Keratinocyte (primary cell): Measurements from ENCODE around the gene TMEM220. TPM values are rescaled to one million over a fixed set of nuclear protein-coding genes. Genes with fewer than 3 reads are reported as not detected.
"Not testable (repeated sequence)": the region's sequence is repeated elsewhere in the genome, so short reads cannot be mapped to it uniquely, and the experiment has no call there.

Experiments
- DNase-seq: peaks from one replicate; pipeline ENCODE4 v3.0.0-alpha.2; 2011; ENCODE audit warnings: low read depth, missing footprints, low spot score
- FAIRE-seq: peaks from 2 replicates; lab custom pipeline; 2011; peaks lifted over from hg19 to GRCh38; lab: Jason Lieb, UNC
- H2AFZ ChIP-seq: 2 replicates; pipeline ENCODE4 v1.6.0; 2012; ENCODE audit warnings: low read length, control low read depth, inconsistent platforms; ENCODE audit not compliant: control insufficient read depth
- H3K27ac ChIP-seq: 2 replicates; pipeline ENCODE4 v1.5.1; 2011; ENCODE audit warnings: low read length; ENCODE audit not compliant: control insufficient read depth, insufficient read depth
- H3K27me3 ChIP-seq: 3 replicates; pipeline ENCODE4 v1.6.0; 2011; ENCODE audit warnings: low read length; ENCODE audit not compliant: control insufficient read depth, insufficient read depth; ENCODE audit errors: extremely low read depth
- H3K36me3 ChIP-seq, 2 experiments: 2 replicates in 1 of 2; 3 replicates in 1 of 2; pipeline ENCODE4 v1.5.1; 2011; ENCODE audit warnings: low read length in 2 of 2, mild to moderate bottlenecking in 1 of 2; ENCODE audit not compliant: control insufficient read depth in 2 of 2, insufficient read depth in 2 of 2; ENCODE audit errors: extremely low read depth in 1 of 2
- H3K4me1 ChIP-seq: 3 replicates; pipeline ENCODE4 v1.5.1; 2011; ENCODE audit warnings: low read length; ENCODE audit not compliant: control insufficient read depth, insufficient read depth; ENCODE audit errors: extremely low read depth
- H3K4me2 ChIP-seq: 3 replicates; pipeline ENCODE4 v1.6.0; 2011; ENCODE audit warnings: low read depth, low read length; ENCODE audit not compliant: control insufficient read depth, insufficient read depth; ENCODE audit errors: extremely low read depth
- H3K4me3 ChIP-seq, 3 experiments: fragments of 200-600 bp in 1 of 3; sonication (generic) in 1 of 3; 2 replicates in 2 of 3; 3 replicates in 1 of 3; pipeline ENCODE4 v1.5.1; 2011 to 2016; ENCODE audit warnings: low read length in 3 of 3, mild to moderate bottlenecking in 3 of 3, control low read depth in 2 of 3, inconsistent platforms in 1 of 3, low read depth in 1 of 3, mixed read lengths in 1 of 3, mixed run types in 1 of 3, moderate library complexity in 1 of 3; ENCODE audit not compliant: control insufficient read depth in 2 of 3, insufficient read depth in 2 of 3; ENCODE audit errors: extremely low read depth in 1 of 3
- H3K79me2 ChIP-seq: 2 replicates; pipeline ENCODE4 v1.6.0; 2012; ENCODE audit warnings: low read length; ENCODE audit not compliant: control insufficient read depth, insufficient read depth
- H3K9ac ChIP-seq: 3 replicates; pipeline ENCODE4 v1.6.0; 2011; ENCODE audit warnings: low read length; ENCODE audit not compliant: control insufficient read depth, insufficient read depth; ENCODE audit errors: extremely low read depth
- H3K9me1 ChIP-seq: 3 replicates; pipeline ENCODE4 v1.6.0; 2011; ENCODE audit warnings: low read length; ENCODE audit not compliant: control insufficient read depth, insufficient read depth; ENCODE audit errors: extremely low read depth
- H3K9me3 ChIP-seq: 2 replicates; pipeline ENCODE4 v1.5.1; 2012; ENCODE audit warnings: low read depth, low read length; ENCODE audit not compliant: control insufficient read depth
- H4K20me1 ChIP-seq: 3 replicates; pipeline ENCODE4 v1.6.0; 2011; ENCODE audit warnings: low read length; ENCODE audit not compliant: control insufficient read depth, insufficient read depth; ENCODE audit errors: extremely low read depth
- CTCF ChIP-seq, 3 experiments: IDR thresholded peaks in 1 of 3; conservative IDR thresholded peaks in 1 of 3; optimal IDR thresholded peaks in 1 of 3; 2 replicates in 2 of 3; 3 replicates in 1 of 3; pipeline versions ENCODE3 to v1.5.1; 2011; ENCODE audit warnings: low read length in 3 of 3, mild to moderate bottlenecking in 3 of 3, moderate library complexity in 2 of 3, control low read depth in 1 of 3, inconsistent platforms in 1 of 3; ENCODE audit not compliant: insufficient read depth in 2 of 3; ENCODE audit errors: extremely low read depth in 1 of 3
- EZH2 ChIP-seq: IDR thresholded peaks from one replicate; pipeline ENCODE4 v1.6.1; 2012; ENCODE audit warnings: inconsistent platforms, mild to moderate bottlenecking, low read length, moderate library complexity
- dilution Hi-C: fragments of 300-500 bp; cut with MboI; formaldehyde crosslinking; loops from one replicate; pipeline ENCODE4 v1.7.0; 2020; ENCODE audit warnings: low sequenced_read_pairs; ENCODE audit not compliant: extremely low pct_ligation_motif_present
- polyA plus RNA-seq, 5 experiments: library from polyadenylated mRNA; depleted of rRNA in 3 of 5; stranded (reverse) in 3 of 5; stranded (forward) in 1 of 5; unstranded in 1 of 5; fragments of >200 nt; gene quantifications; 1 replicate in 1 of 5; 2 replicates in 3 of 5; 3 replicates in 1 of 5; pipeline versions ENCODE4 v1.2.1 to v1.2.3, GENCODE V29; 2011 to 2012; ENCODE audit warnings: missing spikeins in 2 of 5, low read depth in 1 of 5, low replicate concordance in 1 of 5

TMEM220 gene
- polyA plus RNA-seq, 1 donor (not counting 4 experiments of a cell fraction or from before 2014, with no cell fraction given): 3.3 TPM

GRCh38 chr17:10697092-10698081 lies 32.4 kb downstream of the TMEM220 start, which contains the start of the genes ADPRM and SCO1:
Gene ADPRM, plus strand, starts transcription at chr17:10697594. Its CDS starts 7,333 bp downstream, at chr17:10704927.
Gene SCO1, minus strand, starts transcription at chr17:10697533. Its CDS starts 26 bp downstream, at chr17:10697507.
- DNase-seq: peak; percentile 40
- Histone ChIP-seq H3K27ac (peak within 1 kb of the TSS; percentile 86), H3K27me3 (no peaks in the 10 kb centered on the region), H4K20me1 (no peaks in the 10 kb centered on the region), H3K9ac (peak within 1 kb of the TSS; percentile 90), H3K4me2 (peak within 1 kb of the TSS; percentile 95), H2AFZ (peak within 1 kb of the TSS; percentile 84), H3K9me3 (no peaks in the 10 kb centered on the region), H3K4me1 (peaks cover 17% of the 10 kb centered on the region), H3K79me2 (peaks cover 66% of the 10 kb centered on the region), H3K9me1 (no peaks in the 10 kb centered on the region), H3K4me3 (peak within 1 kb of the TSS; percentile 84 to 95 (median 90)), H3K36me3 (peaks cover 8 to 13% of the 10 kb centered on the region in 2 experiments)
- dilution Hi-C loops: no loop called here
- peak; percentile 77 for FAIRE-seq
- peak; percentile 36 to 50 (median 47) for TF ChIP-seq CTCF (optimal IDR thresholded peaks at IDR 0.05 in 1 of 3, IDR thresholded peaks at IDR 0.05 in 1 of 3, conservative IDR thresholded peaks at IDR 0.05 in 1 of 3; ENCODE audit: extremely low read depth in 1 of 3, insufficient read depth in 2 of 3, low read length in 3 of 3)
- no peak for TF ChIP-seq EZH2

GRCh38 chr17:10695875-10696407 lies 33.9 kb downstream of the TMEM220 start:
- Histone ChIP-seq H3K4me3 (peak overlapping the region; percentile 84 to 95 (median 90)), H3K79me2 (peaks cover 69% of the 10 kb centered on the region), H3K4me2 (peak overlapping the region; percentile 95), H3K27ac (peak overlapping the region; percentile 86), H3K9ac (peak overlapping the region; percentile 90), H3K4me1 (peaks cover 13% of the 10 kb centered on the region), H3K36me3 (peaks cover 14 to 22% of the 10 kb centered on the region in 2 experiments)
- H3K9me3 ChIP-seq, H3K9me1 ChIP-seq, H3K27me3 ChIP-seq, H2AFZ ChIP-seq, H4K20me1 ChIP-seq, DNase-seq, FAIRE-seq, dilution Hi-C loops: not testable (repeated sequence)
